ENCODE data around the gene ZNF773.
"Not testable (repeated sequence)": the region's sequence is repeated elsewhere in the genome, so short reads cannot be mapped to it uniquely, and the experiment has no call there.

The ZNF773 gene

GRCh38 chr19:57499680-57500395 lies at the start of gene ZNF773:
Gene ZNF773 (plus strand): TSS chr19:57499938. CDS start chr19:57500081, 143 bp downstream.
- peak; percentile 88 to 93 for DNase-seq (ENCODE audit: extremely low read depth in 1 of 2, low read depth in 1 of 2)

GRCh38 chr19:57452307-57452706 lies 47.4 kb upstream of the ZNF773 start:
- DNase-seq (ENCODE audit: extremely low read depth in 1 of 2, low read depth in 1 of 2): no peak

- peak in 1 of 2 donors; percentile 6 for DNase-seq (ENCODE audit: extremely low read depth in 1 of 2, low read depth in 1 of 2)
Observed at GRCh38 chr19:57465680-57466381, 33.9 kb upstream of the ZNF773 start.

- DNase-seq (ENCODE audit: extremely low read depth in 1 of 2, low read depth in 1 of 2): no peak
Observed at GRCh38 chr19:57466489-57466888, 33.2 kb upstream of the ZNF773 start.

GRCh38 chr19:57473646-57474045 lies 26.1 kb upstream of the ZNF773 start:
- no peak for DNase-seq (ENCODE audit: extremely low read depth in 1 of 2, low read depth in 1 of 2)

- peak; percentile 61 to 83 for DNase-seq (ENCODE audit: extremely low read depth in 1 of 2, low read depth in 1 of 2)
Observed at GRCh38 chr19:57477191-57478008, 22.3 kb upstream of the ZNF773 start, which contains the start of gene ZNF772. Gene ZNF772 (minus strand): TSS chr19:57477566. CDS start chr19:57477309, 257 bp downstream.

GRCh38 chr19:57487477-57488298 lies 12.1 kb upstream of the ZNF773 start, which contains the start of gene ZNF419:
Gene ZNF419 (plus strand): TSS chr19:57487750. CDS start chr19:57487951, 201 bp downstream.
- peak; percentile 78 to 88 for DNase-seq (ENCODE audit: extremely low read depth in 1 of 2, low read depth in 1 of 2)

GRCh38 chr19:57488299-57488644 lies 11.5 kb upstream of the ZNF773 start:
- DNase-seq (ENCODE audit: extremely low read depth in 1 of 2, low read depth in 1 of 2): not testable (repeated sequence)

GRCh38 chr19:57499332-57499679 lies 432 bp upstream of the ZNF773 start:
- not testable (repeated sequence) for DNase-seq (ENCODE audit: extremely low read depth in 1 of 2, low read depth in 1 of 2)

GRCh38 chr19:57500400-57500799 lies 662 bp downstream of the ZNF773 start:
- DNase-seq (ENCODE audit: extremely low read depth in 1 of 2, low read depth in 1 of 2): not testable (repeated sequence)

GRCh38 chr19:57506163-57506562 lies 6.4 kb downstream of the ZNF773 start:
- no peak for DNase-seq (ENCODE audit: extremely low read depth in 1 of 2, low read depth in 1 of 2)

GRCh38 chr19:57511484-57511883 lies 11.7 kb downstream of the ZNF773 start:
- no peak for DNase-seq (ENCODE audit: extremely low read depth in 1 of 2, low read depth in 1 of 2)

GRCh38 chr19:57512845-57513244 lies 13.1 kb downstream of the ZNF773 start:
- DNase-seq (ENCODE audit: extremely low read depth in 1 of 2, low read depth in 1 of 2): no peak

- no peak for DNase-seq (ENCODE audit: extremely low read depth in 1 of 2, low read depth in 1 of 2)
Observed at GRCh38 chr19:57515255-57515654, 15.5 kb downstream of the ZNF773 start.

- not testable (repeated sequence) for DNase-seq (ENCODE audit: extremely low read depth in 1 of 2, low read depth in 1 of 2)
Observed at GRCh38 chr19:57518021-57518420, 18.3 kb downstream of the ZNF773 start.

GRCh38 chr19:57527136-57527881 lies 27.6 kb downstream of the ZNF773 start, which contains the start of gene ZNF549:
Gene ZNF549 (plus strand): TSS chr19:57527356. CDS start chr19:57527574, 218 bp downstream.
- DNase-seq (ENCODE audit: extremely low read depth in 1 of 2, low read depth in 1 of 2): peak; percentile 70 to 85

- DNase-seq (ENCODE audit: extremely low read depth in 1 of 2, low read depth in 1 of 2): no peak
Observed at GRCh38 chr19:57537953-57538547, 38.3 kb downstream of the ZNF773 start.

- DNase-seq (ENCODE audit: extremely low read depth in 1 of 2, low read depth in 1 of 2): no peak
Observed at GRCh38 chr19:57546513-57546912, 46.8 kb downstream of the ZNF773 start.

- no peak for DNase-seq (ENCODE audit: extremely low read depth in 1 of 2, low read depth in 1 of 2)
Observed at GRCh38 chr19:57552432-57552831, 52.7 kb downstream of the ZNF773 start.

Measured in stimulated activated CD8-positive, alpha-beta memory T cell treated with anti-CD3 and anti-CD28 coated beads, Interleukin-7, amount 100 ng/mL, for 48 hours (primary cell).